GM19468 (cell line): ENCODE measurements around the gene ATP8B1.

ENCODE experiments used
- ATAC-seq: cut with Tn5 transposase; IDR thresholded peaks from one replicate; pipeline ENCODE4 v1.9.1; 2021; ENCODE audit warnings: mild to moderate bottlenecking, moderate library complexity, moderate number of reproducible peaks; ENCODE audit not compliant: unreplicated experiment; ENCODE audit errors: extremely low read depth

The ATP8B1 gene

DNA sequence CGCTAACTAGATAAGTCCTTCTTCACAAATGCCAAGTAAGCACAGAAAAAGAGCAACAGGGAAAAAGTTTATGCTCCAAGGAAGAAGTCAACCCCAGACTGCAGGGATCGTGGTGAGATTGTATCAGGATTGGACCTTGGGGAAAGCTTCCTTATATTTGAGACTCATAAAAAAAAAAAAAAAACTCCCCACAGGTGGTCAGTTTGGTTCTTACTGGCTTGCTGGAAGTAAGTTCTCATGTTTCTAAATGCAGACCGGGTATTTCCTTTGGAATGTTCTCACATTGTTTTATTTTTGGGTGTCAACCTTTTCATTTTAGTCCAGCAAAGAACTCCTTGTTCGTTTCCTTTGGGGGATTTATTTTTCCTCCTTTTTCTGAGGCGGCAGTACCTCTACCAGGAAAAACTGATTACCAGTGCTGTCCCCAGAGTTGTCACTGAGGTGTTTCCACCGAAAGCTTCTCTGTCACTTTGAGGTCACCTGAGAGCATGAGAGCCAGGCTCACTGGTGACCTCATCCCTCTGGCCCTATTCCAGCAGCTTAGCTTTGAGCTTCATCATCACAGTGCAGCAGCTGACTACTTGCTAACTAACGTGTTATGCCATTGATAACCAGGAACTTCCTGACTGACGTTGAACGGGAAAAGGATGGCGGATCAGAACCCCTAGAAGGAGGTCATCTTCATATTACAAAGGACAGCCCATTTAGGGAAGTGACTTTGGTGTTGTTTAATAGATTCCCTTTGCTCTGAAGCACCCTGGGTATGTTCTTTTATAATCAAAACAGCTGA, 16.8 kb upstream of the ATP8B1 start:
- ATAC-seq: no peak

- no peak for ATAC-seq
Measured at GRCh38 chr18:57819119-57819518, 16.0 kb upstream of the ATP8B1 start.

DNA sequence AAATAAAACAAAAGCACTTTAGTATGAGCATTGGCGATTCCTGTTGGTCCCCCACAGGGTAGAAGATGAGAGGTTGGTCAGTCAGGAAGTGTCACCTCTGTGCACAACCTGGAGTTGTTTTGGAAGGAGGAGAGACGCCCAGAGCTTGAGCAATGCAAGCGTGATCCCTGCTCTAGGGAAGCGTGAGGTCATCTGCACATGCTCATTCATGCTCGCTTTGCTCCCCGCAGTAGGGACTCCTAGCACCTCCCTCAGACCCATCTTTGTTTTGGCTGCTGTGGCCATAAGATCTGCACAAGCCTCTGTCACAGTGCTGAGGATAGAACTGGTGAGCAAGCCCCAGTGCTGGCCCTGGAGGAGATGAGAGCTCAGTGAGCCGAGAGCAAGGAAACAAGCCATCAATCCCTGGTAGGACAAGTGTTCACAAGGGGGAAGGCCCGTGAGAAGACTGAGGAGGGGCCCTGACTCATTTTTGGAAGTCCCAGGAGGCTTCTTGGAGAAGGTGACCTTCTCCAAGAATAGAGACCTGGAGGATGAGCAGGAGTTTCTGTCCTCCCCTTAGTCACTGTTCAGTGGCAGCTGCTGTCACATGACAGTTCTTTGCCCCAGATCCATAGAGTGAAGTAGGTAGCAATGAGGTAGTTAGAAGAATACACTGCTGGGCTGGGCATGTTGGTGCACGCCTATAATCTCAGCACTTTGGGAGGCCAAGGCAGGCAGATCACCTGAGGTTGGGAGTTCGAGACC, 13.3 kb upstream of the ATP8B1 start:
- no peak for ATAC-seq

GRCh38 chr18:57814555-57814954, 11.4 kb upstream of the ATP8B1 start:
- no peak for ATAC-seq

GRCh38 chr18:57813245-57813644, 10.1 kb upstream of the ATP8B1 start:
- ATAC-seq: no peak

DNA sequence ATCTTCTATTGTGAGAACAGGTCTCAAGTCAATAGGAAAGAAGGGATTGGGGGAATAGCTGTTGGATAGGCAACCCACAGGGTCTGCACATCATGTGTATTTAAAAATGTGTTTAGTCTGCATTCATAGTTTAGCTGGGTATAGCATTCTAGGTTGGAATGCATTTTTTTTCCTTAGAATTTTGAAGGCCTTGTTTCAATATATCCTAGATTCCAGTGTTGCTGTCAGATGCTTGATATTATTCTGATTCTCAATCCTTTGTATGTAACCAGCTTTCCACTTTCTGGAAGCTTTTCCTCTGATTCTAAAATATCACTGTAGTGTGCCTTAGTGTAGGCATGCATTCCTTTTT, 9.0 kb upstream of the ATP8B1 start:
- ATAC-seq: no peak

DNA sequence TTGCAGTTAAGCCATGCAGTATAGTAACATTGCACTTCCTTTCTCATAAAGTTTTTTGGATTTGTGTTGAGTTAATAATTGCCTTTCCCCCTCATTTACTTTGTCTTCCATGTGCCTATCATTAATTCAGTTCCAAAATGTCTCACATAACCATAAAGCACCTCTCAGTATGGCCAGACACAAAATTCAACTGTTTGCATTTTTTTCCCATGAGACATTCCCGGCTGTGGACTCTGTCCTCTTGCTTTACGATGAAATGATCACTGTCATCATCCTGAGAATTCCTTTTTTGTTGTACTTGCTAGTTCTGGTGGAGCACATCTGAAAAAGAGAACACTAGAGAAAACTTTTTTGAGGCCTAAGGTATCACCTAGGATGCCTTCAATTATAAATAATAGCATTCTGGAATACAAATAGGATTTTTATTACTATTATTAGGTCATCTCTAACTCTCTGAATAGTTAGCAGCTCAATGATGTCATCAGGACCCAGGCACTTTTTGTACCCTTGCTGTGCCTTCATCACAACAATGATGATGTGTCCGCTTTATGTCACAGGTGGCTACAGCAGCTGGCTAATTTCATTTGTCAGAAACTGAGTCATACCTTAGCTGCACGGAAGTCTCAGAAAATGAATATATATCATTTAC, 8.5 kb upstream of the ATP8B1 start:
- ATAC-seq: no peak

GRCh38 chr18:57809190-57809589, 6.1 kb upstream of the ATP8B1 start:
- ATAC-seq: no peak

DNA sequence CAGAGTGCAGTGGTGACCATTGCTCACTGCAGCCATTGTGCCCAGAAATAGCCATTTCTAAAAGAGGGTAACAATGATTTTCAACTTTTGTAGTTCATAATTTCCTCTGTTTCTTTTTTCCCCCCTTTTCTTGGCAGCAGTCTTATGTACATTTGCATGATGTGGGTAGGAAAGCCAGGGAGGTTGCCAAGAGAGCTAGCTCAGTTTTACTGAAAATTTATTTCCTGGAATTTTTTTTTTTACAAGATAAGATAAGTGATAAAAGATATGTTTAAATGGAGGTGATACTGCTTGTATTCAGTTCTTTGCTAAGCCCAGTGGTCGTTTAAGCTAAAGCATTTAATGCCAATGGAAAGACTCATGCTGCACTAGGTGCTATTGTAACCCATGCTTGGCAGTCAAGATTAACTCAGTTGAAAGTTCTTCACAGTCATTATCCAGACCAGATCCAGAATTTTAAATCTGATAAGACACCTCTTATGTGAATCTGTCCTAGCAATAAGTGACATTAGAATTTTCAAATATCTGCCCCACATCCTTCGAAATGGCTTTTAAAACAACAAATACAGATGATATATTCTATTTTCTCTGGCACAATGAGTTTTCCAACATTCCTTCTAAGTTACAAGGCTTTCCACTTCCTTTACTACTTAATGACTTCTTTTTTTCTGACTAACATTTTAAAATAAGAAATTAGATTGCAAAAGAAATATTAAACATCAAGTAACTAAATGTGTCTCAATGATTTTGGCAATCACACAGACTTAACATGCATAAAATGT, 4.4 kb upstream of the ATP8B1 start:
- no peak for ATAC-seq

DNA sequence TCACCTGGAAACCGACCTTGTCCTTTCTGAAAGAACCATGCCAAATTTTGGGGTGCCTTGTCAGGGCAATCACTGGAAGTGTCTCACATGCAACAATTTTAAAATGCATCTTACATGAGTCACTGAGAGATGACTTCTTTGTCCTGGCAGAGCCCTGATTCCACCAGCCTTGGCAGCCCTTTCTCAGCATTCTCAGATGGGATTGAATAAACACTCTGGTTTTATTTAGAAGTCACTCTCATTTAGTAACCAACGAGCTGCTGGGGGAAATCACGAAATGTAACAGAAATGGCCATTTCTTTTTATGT, 3.8 kb upstream of the ATP8B1 start:
- no peak for ATAC-seq

- no peak for ATAC-seq
Measured at GRCh38 chr18:57806201-57806977, 3.3 kb upstream of the ATP8B1 start.

DNA sequence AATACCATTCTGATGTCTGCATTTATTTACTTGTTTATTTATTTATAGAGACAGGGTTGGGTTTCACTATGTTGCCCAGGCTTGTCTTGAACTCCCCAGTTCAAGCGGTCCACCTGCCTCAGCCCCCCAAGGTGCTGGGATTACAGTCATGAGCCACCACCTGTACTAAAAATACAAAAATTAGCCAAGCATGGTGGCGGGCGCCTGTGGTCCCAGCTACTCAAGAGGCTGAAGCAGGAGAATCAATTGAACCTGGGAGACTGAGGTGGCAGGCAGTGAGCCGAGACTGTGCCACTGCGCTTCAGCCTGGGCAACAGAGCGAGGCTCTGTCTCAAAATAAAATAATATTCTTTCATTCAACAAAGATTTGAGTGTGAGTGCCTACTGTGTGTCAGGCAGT, 2.0 kb upstream of the ATP8B1 start:
- ATAC-seq: no peak

DNA sequence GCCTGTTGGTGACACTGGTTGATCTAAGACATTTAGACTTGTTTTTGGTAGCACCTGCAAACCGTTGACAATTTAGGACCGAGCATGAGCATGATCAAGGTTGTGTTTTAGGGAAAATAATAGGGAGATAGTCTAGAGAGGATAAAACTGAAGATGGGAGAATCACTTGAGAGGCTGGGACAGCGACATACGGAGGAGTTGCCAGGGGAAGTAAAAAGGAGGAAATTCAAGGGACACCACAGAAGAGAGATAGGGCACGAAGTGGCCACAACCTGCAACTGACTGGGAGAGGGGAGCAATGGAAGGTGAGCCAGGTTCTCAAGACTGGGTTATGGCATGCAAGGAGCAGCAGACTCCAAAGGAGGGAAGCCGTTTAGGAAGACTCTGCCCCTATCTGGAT, 1.4 kb upstream of the ATP8B1 start:
- no peak for ATAC-seq

GRCh38 chr18:57802213-57803102, 657 bp downstream of the ATP8B1 start:
- no peak for ATAC-seq

GRCh38 chr18:57801761-57802212, 1.3 kb downstream of the ATP8B1 start:
- no peak for ATAC-seq

DNA sequence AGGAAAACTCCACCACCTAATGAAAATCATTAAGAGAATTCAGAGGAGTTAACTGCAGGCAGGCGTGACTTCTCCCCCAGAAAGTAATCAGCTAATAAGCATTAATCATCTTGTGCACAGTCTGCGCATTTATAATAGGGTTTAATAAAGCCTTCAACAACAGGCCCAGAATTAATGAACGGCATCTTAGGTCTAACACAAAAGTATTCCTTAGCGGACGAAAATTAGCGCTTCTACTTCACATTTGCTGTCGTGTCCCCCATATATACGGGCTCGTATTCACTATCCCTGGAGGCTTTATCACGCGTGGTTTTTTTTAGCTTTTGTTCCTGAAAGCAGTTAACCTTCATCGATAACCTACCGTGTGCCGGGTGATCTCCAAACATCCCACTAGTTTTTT, 1.8 kb downstream of the ATP8B1 start:
- no peak for ATAC-seq

DNA sequence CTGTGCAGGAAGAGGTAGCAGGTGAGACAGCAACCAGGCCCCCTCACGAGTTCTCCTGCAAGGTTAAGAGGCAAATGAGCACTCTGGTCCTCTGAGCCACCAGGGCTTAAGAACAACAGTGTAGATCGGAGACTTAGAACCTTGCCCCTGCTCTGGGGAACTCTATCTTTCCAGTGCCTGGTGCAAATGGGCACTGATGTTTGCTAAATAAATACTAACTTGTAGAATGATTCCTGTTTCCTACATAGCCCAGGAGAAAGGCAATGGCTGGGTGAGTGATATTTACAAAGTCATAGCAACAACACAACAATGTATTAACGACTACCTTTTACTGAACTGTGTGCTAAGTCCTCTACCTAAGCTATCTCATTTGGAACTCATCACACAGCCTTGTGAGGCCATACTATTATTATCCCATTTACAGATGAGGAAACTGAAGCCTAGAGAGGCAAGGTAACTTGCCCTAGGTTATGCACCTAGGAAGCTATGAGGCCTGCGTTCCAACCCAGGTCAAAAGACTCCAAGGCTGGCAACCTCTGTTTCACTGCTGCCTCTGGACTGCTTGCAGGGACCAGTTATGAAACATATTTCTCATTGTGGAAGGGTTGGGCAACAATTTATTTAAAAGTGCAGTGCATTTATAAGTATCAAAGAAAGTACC, 4.3 kb downstream of the ATP8B1 start:
- no peak for ATAC-seq

DNA sequence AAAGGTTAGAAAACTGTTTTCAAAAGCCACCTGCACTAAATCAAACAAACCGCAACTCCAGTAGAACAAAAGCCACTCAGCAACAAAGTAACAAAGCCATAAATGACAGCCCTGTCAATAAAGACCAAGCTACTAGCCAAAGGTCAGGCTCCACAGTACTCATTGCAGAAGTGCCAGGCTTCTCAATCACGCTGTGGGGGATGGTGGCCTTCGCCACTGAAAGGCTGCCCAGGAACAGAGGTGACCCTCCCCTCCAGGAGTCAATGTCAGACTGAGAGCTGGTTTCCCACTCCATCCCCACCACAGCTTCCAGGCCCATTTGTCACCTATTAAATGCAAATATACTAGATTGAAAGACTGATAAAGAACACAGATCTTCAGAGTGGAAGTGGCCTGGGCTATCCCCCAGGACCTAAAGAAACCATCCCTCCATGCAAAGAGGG, 5.9 kb downstream of the ATP8B1 start:
- ATAC-seq: no peak
